SW 1271 (cell line): Measurements from ENCODE around the gene TMEM52.

ENCODE experiments used
- DNase-seq, 2 experiments: peaks; one replicate each; lab custom pipeline; 2025; lab: John Stamatoyannopoulos, UW

Gene TMEM52

GRCh38 chr1:1872329-1872994 is 46.6 kb downstream of the TMEM52 start:
- DNase-seq = no peak

DNA sequence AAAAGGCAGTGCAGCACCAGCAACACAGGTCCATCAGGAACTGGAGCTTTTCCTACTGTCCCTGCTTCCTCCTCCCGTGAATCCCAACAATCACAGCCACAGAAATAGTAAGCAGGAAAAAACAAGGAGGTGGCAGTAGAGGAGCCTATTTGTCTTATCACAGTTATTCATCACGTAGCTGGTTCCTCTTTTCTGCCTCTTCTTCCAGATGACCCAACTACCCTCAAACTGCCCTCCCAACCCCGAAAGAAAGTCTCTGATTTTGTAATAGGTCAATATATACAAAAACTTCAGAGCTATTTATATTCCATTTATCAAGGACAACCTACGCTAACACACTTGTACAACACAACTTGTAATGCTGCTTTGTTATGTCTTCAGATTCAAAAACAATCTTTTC is 49.6 kb downstream of the TMEM52 start:
- DNase-seq = no peak
